ENCODE measurements around the gene RSPH1.

GRCh38 chr21:42543106-42543847 is 47.3 kb upstream of the RSPH1 start:
- TF ChIP-seq CTCF (IDR thresholded peaks at IDR 0.05) (no peak), EP300 (IDR thresholded peaks at IDR 0.05) (no peak), POLR2A (IDR thresholded peaks at IDR 0.05) (no peak)

All from upper lobe of left lung (tissue), 4 donors.